ENCODE measurements around the gene SLC25A38.

SLC25A38 gene

GRCh38 chr3:39427506-39427905, 44.3 kb downstream of the SLC25A38 start:
- H3K27ac ChIP-seq (ENCODE audit: low read depth, low read length), result no peak overlapping the region
- no peaks in the 10 kb centered on the region for H3K79me2 ChIP-seq (ENCODE audit: control insufficient read depth, low read length)
- TF ChIP-seq EZH2phosphoT487 (IDR thresholded peaks at IDR 0.05; ENCODE audit: borderline replicate concordance, low read length), result no peak
- TF ChIP-seq, protein P1, sequence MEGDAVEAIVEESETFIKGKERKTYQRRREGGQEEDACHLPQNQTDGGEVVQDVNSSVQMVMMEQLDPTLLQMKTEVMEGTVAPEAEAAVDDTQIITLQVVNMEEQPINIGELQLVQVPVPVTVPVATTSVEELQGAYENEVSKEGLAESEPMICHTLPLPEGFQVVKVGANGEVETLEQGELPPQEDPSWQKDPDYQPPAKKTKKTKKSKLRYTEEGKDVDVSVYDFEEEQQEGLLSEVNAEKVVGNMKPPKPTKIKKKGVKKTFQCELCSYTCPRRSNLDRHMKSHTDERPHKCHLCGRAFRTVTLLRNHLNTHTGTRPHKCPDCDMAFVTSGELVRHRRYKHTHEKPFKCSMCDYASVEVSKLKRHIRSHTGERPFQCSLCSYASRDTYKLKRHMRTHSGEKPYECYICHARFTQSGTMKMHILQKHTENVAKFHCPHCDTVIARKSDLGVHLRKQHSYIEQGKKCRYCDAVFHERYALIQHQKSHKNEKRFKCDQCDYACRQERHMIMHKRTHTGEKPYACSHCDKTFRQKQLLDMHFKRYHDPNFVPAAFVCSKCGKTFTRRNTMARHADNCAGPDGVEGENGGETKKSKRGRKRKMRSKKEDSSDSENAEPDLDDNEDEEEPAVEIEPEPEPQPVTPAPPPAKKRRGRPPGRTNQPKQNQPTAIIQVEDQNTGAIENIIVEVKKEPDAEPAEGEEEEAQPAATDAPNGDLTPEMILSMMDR (IDR thresholded peaks at IDR 0.05; ENCODE audit: low read depth, low read length, poor library complexity, severe bottlenecking), result no peak
- H4K20me1 ChIP-seq (ENCODE audit: control insufficient read depth, insufficient read depth, low read depth, low read length), result no peaks in the 10 kb centered on the region
- no peak overlapping the region for H3K4me2 ChIP-seq (ENCODE audit: low read length)
- no peaks in the 10 kb centered on the region for H3K9me2 ChIP-seq (replicated peaks; ENCODE audit: control insufficient read depth, low read length)
- no peak overlapping the region for H3K4me3 ChIP-seq (ENCODE audit: low read length)
- no peaks in the 10 kb centered on the region for H3K9me3 ChIP-seq (ENCODE audit: control insufficient read depth, insufficient read depth, low read length)
- no peaks in the 10 kb centered on the region for H3K36me3 ChIP-seq (ENCODE audit: control insufficient read depth, low read length)
- H3K4me1 ChIP-seq (ENCODE audit: control insufficient read depth, low read length), result no peaks in the 10 kb centered on the region
- no peaks in the 10 kb centered on the region for H3F3A ChIP-seq (ENCODE audit: control insufficient read depth, insufficient read depth)
- H3K27me3 ChIP-seq (ENCODE audit: control insufficient read depth, low read length), result peaks cover 12% of the 10 kb centered on the region

- Histone ChIP-seq H3K79me2 (ENCODE audit: control insufficient read depth, low read length) (no peaks in the 10 kb centered on the region), H3K9me2 (replicated peaks; ENCODE audit: control insufficient read depth, low read length) (no peaks in the 10 kb centered on the region), H3F3A (ENCODE audit: control insufficient read depth, insufficient read depth) (no peaks in the 10 kb centered on the region), H3K27ac (ENCODE audit: low read depth, low read length) (no peak overlapping the region), H3K27me3 (ENCODE audit: control insufficient read depth, low read length) (peaks cover 12% of the 10 kb centered on the region), H3K9me3 (ENCODE audit: control insufficient read depth, insufficient read depth, low read length) (no peaks in the 10 kb centered on the region), H3K4me3 (ENCODE audit: low read length) (no peak overlapping the region), H3K36me3 (ENCODE audit: control insufficient read depth, low read length) (no peaks in the 10 kb centered on the region), H3K4me1 (ENCODE audit: control insufficient read depth, low read length) (no peaks in the 10 kb centered on the region), H3K4me2 (ENCODE audit: low read length) (no peak overlapping the region), H4K20me1 (ENCODE audit: control insufficient read depth, insufficient read depth, low read depth, low read length) (no peaks in the 10 kb centered on the region)
- TF ChIP-seq, protein P1 (IDR thresholded peaks at IDR 0.05; ENCODE audit: low read depth, low read length, poor library complexity, severe bottlenecking), result no peak
- TF ChIP-seq EZH2phosphoT487 (IDR thresholded peaks at IDR 0.05; ENCODE audit: borderline replicate concordance, low read length), result no peak
Measured at GRCh38 chr3:39428745-39429201, 45.6 kb downstream of the SLC25A38 start.

- H3K36me3 ChIP-seq (ENCODE audit: control insufficient read depth, low read length), result no peaks in the 10 kb centered on the region
- H3K27ac ChIP-seq (ENCODE audit: low read depth, low read length), result no peak overlapping the region
- H3K9me3 ChIP-seq (ENCODE audit: control insufficient read depth, insufficient read depth, low read length), result no peaks in the 10 kb centered on the region
- no peaks in the 10 kb centered on the region for H3K4me1 ChIP-seq (ENCODE audit: control insufficient read depth, low read length)
- H3K4me2 ChIP-seq (ENCODE audit: low read length), result no peak overlapping the region
- H3K9me2 ChIP-seq (replicated peaks; ENCODE audit: control insufficient read depth, low read length), result no peaks in the 10 kb centered on the region
- no peaks in the 10 kb centered on the region for H3K79me2 ChIP-seq (ENCODE audit: control insufficient read depth, low read length)
- no peak overlapping the region for H3K4me3 ChIP-seq (ENCODE audit: low read length)
- H4K20me1 ChIP-seq (ENCODE audit: control insufficient read depth, insufficient read depth, low read depth, low read length), result no peaks in the 10 kb centered on the region
- no peaks in the 10 kb centered on the region for H3F3A ChIP-seq (ENCODE audit: control insufficient read depth, insufficient read depth)
- TF ChIP-seq, protein P1 (IDR thresholded peaks at IDR 0.05; ENCODE audit: low read depth, low read length, poor library complexity, severe bottlenecking), result no peak
- no peak for TF ChIP-seq EZH2phosphoT487 (IDR thresholded peaks at IDR 0.05; ENCODE audit: borderline replicate concordance, low read length)
- H3K27me3 ChIP-seq (ENCODE audit: control insufficient read depth, low read length), result peaks cover 12% of the 10 kb centered on the region
Measured at GRCh38 chr3:39429466-39429865, 46.3 kb downstream of the SLC25A38 start.
